ENCODE data around the gene RBPJL.

GRCh38 chr20:45352729-45353128, 46.1 kb downstream of the RBPJL start:
- TF ChIP-seq CTCF (IDR thresholded peaks at IDR 0.05) (no peak), MAX (CRISPR knock-in tag; IDR thresholded peaks at IDR 0.05) (no peak), TEAD4 (CRISPR knock-in tag; IDR thresholded peaks at IDR 0.05) (no peak), NFYB (CRISPR knock-in tag; conservative IDR thresholded peaks at IDR 0.05; ENCODE audit: low read depth) (no peak), AFF4 (CRISPR knock-in tag; IDR thresholded peaks at IDR 0.05; ENCODE audit: borderline replicate concordance) (no peak), ATF2 (CRISPR knock-in tag; IDR thresholded peaks at IDR 0.05; ENCODE audit: borderline replicate concordance, low read depth) (no peak), ZNF512 (CRISPR knock-in tag; IDR thresholded peaks at IDR 0.05; ENCODE audit: borderline replicate concordance) (no peak), ELF4 (CRISPR knock-in tag; IDR thresholded peaks at IDR 0.05; ENCODE audit: low read depth) (no peak)

Data from WTC11 (cell line).